Smooth muscle cell (in vitro differentiated cells): ENCODE data around the gene GRID2. TPM values are rescaled to one million over a fixed set of nuclear protein-coding genes. Genes with fewer than 3 reads are reported as not detected.

Experiments used
- DNase-seq: peaks from one replicate; lab custom pipeline; 2025; ENCODE audit not compliant: unreplicated experiment; lab: John Stamatoyannopoulos, UW
- H2AFZ ChIP-seq: fragments of 200-600 bp; sonication (generic); 2 replicates; pipeline ENCODE4 v1.6.0; 2016; ENCODE audit warnings: antibody characterized with exemption, low read depth, mild to moderate bottlenecking
- H3F3A ChIP-seq: fragments of 200-600 bp; sonication (generic); 2 replicates; pipeline ENCODE4 v1.6.0; 2017; ENCODE audit warnings: antibody characterized with exemption, low read depth
- H3K27ac ChIP-seq: fragments of 200-600 bp; sonication (generic); 2 replicates; pipeline ENCODE4 v1.5.1; 2016; ENCODE audit warnings: low read depth, mild to moderate bottlenecking
- H3K27me3 ChIP-seq: fragments of 200-600 bp; sonication (generic); 2 replicates; pipeline ENCODE4 v1.6.1; 2016; ENCODE audit warnings: low read depth, mild to moderate bottlenecking
- H3K36me3 ChIP-seq: fragments of 200-600 bp; sonication (generic); 2 replicates; pipeline ENCODE4 v1.5.1; 2016; ENCODE audit warnings: low read depth
- H3K4me1 ChIP-seq: fragments of 200-600 bp; sonication (generic); 2 replicates; pipeline ENCODE4 v1.5.1; 2016; ENCODE audit warnings: low read depth
- H3K4me2 ChIP-seq: fragments of 200-600 bp; sonication (generic); 2 replicates; pipeline ENCODE4 v1.6.0; 2016; ENCODE audit warnings: mild to moderate bottlenecking
- H3K4me3 ChIP-seq: fragments of 200-600 bp; sonication (generic); 2 replicates; pipeline ENCODE4 v1.5.1; 2016; ENCODE audit warnings: mild to moderate bottlenecking
- H3K79me2 ChIP-seq: fragments of 200-600 bp; sonication (generic); 2 replicates; pipeline ENCODE4 v1.6.0; 2016; ENCODE audit warnings: low read depth, mild to moderate bottlenecking
- H3K9ac ChIP-seq: fragments of 200-600 bp; sonication (generic); 2 replicates; pipeline ENCODE4 v1.6.0; 2016; ENCODE audit warnings: low read depth
- H3K9me3 ChIP-seq: fragments of 200-600 bp; sonication (generic); replicated peaks from 2 replicates; pipeline ENCODE4 v1.5.1; 2016; ENCODE audit warnings: low read depth
- H4K20me1 ChIP-seq: fragments of 200-600 bp; sonication (generic); 2 replicates; pipeline ENCODE4 v1.6.0; 2016; ENCODE audit warnings: low read depth
- CTCF ChIP-seq: fragments of 200-600 bp; sonication (generic); IDR thresholded peaks from 2 replicates; pipeline ENCODE4 v1.5.1; 2017; ENCODE audit warnings: borderline replicate concordance, mild to moderate bottlenecking, antibody characterized with exemption; ENCODE audit not compliant: insufficient read depth, poor library complexity, severe bottlenecking
- WGBS: methylation state at CpG from one replicate; pipeline ENCODE4 v1.1.7; 2016; ENCODE audit warnings: low lambda C conversion rate; 5-methylcytosine and 5-hydroxymethylcytosine counted together
- polyA plus RNA-seq: library from polyadenylated mRNA; unstranded; fragments of >200 nt; fragmentation: Nextera tagmentation; extraction: Ambion mirVana; gene quantifications from 2 replicates; pipeline ENCODE4 v1.2.1, GENCODE V29; 2016
- total RNA-seq: library from RNA; depleted of rRNA; stranded (reverse); fragments of >200 nt; gene quantifications from 2 replicates; pipeline ENCODE4 v1.2.3, GENCODE V29; 2014

Gene GRID2
- total and polyA plus RNA-seq, 2 experiments from 2014 or later, result 1.2 TPM; not detected in 1

- Histone ChIP-seq H3K79me2 (no peaks in the 10 kb centered on the region), H3K9me3 (no peaks in the 10 kb centered on the region), H3K4me2 (no peak overlapping the region), H3K27me3 (peaks cover 3% of the 10 kb centered on the region), H3F3A (no peaks in the 10 kb centered on the region), H3K4me3 (no peak overlapping the region), H3K4me1 (no peaks in the 10 kb centered on the region), H3K27ac (no peak overlapping the region), H2AFZ (no peak overlapping the region), H3K9ac (no peak overlapping the region), H4K20me1 (no peaks in the 10 kb centered on the region), H3K36me3 (no peaks in the 10 kb centered on the region)
- no peak for TF ChIP-seq CTCF
- no peak for DNase-seq
- WGBS, result 76% methylated on average over 1 of the region's 1 CpG
Observed at GRCh38 chr4:93722446-93722845, 1418.7 kb downstream of the GRID2 start.

GRCh38 chr4:93730251-93730650 is 1426.5 kb downstream of the GRID2 start:
- H3K4me3 ChIP-seq, result no peak overlapping the region
- no peak overlapping the region for H2AFZ ChIP-seq
- H3K27me3 ChIP-seq, result no peaks in the 10 kb centered on the region
- no peak overlapping the region for H3K9ac ChIP-seq
- no peak for TF ChIP-seq CTCF
- no peaks in the 10 kb centered on the region for H3K9me3 ChIP-seq
- no peak overlapping the region for H3K27ac ChIP-seq
- H3K4me1 ChIP-seq, result peaks cover 4% of the 10 kb centered on the region
- H3F3A ChIP-seq, result no peaks in the 10 kb centered on the region
- H3K79me2 ChIP-seq, result no peaks in the 10 kb centered on the region
- no peak overlapping the region for H3K4me2 ChIP-seq
- WGBS, result 90% methylated on average over 1 of the region's 1 CpG
- H4K20me1 ChIP-seq, result no peaks in the 10 kb centered on the region
- no peaks in the 10 kb centered on the region for H3K36me3 ChIP-seq
- no peak for DNase-seq

GRCh38 chr4:93730760-93731159 is 1427.0 kb downstream of the GRID2 start:
- Histone ChIP-seq H3K79me2 (no peaks in the 10 kb centered on the region), H3K4me1 (peaks cover 4% of the 10 kb centered on the region), H3K9me3 (no peaks in the 10 kb centered on the region), H3K9ac (no peak overlapping the region), H3F3A (no peaks in the 10 kb centered on the region), H4K20me1 (no peaks in the 10 kb centered on the region), H3K4me2 (no peak overlapping the region), H2AFZ (no peak overlapping the region), H3K36me3 (no peaks in the 10 kb centered on the region), H3K4me3 (no peak overlapping the region), H3K27ac (no peak overlapping the region), H3K27me3 (no peaks in the 10 kb centered on the region)
- no peak for TF ChIP-seq CTCF
- 98% methylated on average over 7 of the region's 7 CpGs for WGBS
- DNase-seq, result no peak

GRCh38 chr4:93731456-93731855 is 1427.7 kb downstream of the GRID2 start:
- Histone ChIP-seq H3K4me1 (peaks cover 4% of the 10 kb centered on the region), H3K4me2 (peak overlapping the region; percentile 55), H3K79me2 (no peaks in the 10 kb centered on the region), H3F3A (no peaks in the 10 kb centered on the region), H3K9ac (no peak overlapping the region), H4K20me1 (no peaks in the 10 kb centered on the region), H3K27me3 (no peaks in the 10 kb centered on the region), H3K4me3 (no peak overlapping the region), H3K36me3 (no peaks in the 10 kb centered on the region), H3K27ac (peak overlapping the region; percentile 65), H3K9me3 (no peaks in the 10 kb centered on the region), H2AFZ (no peak overlapping the region)
- WGBS, result 0% methylated on average over 1 of the region's 1 CpG
- TF ChIP-seq CTCF, result no peak
- DNase-seq, result no peak
